Measurements from ENCODE around the gene MFAP5. TPM values are rescaled to one million over a fixed set of nuclear protein-coding genes. Genes with fewer than 3 reads are reported as not detected.

MFAP5 gene, protein sequence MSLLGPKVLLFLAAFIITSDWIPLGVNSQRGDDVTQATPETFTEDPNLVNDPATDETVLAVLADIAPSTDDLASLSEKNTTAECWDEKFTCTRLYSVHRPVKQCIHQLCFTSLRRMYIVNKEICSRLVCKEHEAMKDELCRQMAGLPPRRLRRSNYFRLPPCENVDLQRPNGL
- total RNA-seq = 10 to 100 TPM in 2 of 4 donors, 1 to 10 TPM in 2; 1.2 to 51.7 (median 16.9) TPM

DNA sequence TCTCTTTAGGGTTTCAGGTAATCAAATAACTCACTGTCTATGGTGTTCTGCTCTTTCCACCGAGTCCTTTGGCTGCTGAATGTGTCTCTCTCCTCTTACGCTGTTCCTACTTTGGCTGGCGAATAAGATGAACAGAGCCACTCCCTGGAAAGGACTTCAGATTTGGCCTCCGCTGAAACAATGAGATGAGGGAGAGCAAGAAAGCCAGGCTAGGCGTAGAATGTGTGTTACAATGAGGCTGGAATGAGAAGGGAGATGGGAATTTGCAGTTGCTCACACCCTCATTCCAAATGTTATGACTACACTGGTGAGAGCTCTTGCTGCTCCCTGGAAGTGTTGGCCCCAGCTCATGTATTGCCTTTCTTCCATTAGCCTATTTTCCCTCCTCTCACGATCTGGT lies at the start of gene MFAP5:
Gene MFAP5, minus strand, starts transcription at position 234 of the 400 bp plus-strand sequence. CDS start 722 bp downstream, outside the sequence.
- WGBS, 2 donors = 44 to 65% methylated on average over 3 to 4 of the region's 6 CpGs
- Histone ChIP-seq H3K27ac (peak within 1 kb of the TSS in 3 of 4 donors; percentile 11 to 36 (median 20)), H3K9me3 (no peaks in the 10 kb centered on the region), H3K4me1 (no peaks in the 10 kb centered on the region), H3K36me3 (no peaks in the 10 kb centered on the region), H3K27me3 (peaks cover 0 to 2% (median 0%) of the 10 kb centered on the region in 4 donors), H3K4me3 (peak within 1 kb of the TSS in 1 of 4 donors; percentile 2)
- intact Hi-C loops (cut with DNase I) = no loop called here
- TF ChIP-seq POLR2A (IDR thresholded peaks at IDR 0.05) = no peak
- TF ChIP-seq, protein P1, sequence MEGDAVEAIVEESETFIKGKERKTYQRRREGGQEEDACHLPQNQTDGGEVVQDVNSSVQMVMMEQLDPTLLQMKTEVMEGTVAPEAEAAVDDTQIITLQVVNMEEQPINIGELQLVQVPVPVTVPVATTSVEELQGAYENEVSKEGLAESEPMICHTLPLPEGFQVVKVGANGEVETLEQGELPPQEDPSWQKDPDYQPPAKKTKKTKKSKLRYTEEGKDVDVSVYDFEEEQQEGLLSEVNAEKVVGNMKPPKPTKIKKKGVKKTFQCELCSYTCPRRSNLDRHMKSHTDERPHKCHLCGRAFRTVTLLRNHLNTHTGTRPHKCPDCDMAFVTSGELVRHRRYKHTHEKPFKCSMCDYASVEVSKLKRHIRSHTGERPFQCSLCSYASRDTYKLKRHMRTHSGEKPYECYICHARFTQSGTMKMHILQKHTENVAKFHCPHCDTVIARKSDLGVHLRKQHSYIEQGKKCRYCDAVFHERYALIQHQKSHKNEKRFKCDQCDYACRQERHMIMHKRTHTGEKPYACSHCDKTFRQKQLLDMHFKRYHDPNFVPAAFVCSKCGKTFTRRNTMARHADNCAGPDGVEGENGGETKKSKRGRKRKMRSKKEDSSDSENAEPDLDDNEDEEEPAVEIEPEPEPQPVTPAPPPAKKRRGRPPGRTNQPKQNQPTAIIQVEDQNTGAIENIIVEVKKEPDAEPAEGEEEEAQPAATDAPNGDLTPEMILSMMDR (IDR thresholded peaks at IDR 0.05) = no peak
- no peak for DNase-seq

DNA sequence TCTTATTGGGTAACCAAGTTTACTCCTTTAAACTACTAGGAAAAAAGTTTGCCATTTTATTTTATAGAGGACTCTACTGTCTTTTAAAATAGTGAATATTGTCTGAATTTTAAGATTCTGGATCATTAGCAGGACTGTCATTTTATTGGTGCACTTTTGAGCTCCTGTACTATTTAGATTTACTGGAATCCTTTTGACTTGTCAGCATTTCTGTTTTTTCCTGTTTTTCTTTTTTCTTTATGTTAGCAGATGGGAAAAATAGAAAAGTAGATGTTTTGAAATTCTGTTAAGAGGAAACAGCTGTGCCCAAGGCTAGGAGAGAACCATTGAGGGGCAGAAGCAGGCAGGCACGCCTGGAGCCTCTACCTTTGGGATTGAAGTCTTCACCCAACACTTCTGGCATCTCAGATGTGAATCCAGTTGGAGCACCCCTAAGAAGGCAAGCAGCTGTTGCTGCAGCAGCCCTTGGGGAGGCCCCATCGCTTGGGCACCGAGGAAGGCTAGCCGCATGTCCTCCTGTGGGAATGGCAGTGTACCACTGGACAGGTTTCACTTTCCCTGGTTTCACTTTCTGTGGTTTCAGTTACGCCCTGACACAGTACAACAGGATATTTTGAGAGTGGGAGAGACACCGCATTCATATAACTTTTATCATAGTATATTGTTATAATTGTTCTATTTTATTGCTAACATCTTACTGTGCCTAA lies 46.7 kb upstream of the MFAP5 start:
- peak overlapping the region in 3 of 4 donors; percentile 23 to 56 (median 27) for H3K4me3 ChIP-seq

DNA sequence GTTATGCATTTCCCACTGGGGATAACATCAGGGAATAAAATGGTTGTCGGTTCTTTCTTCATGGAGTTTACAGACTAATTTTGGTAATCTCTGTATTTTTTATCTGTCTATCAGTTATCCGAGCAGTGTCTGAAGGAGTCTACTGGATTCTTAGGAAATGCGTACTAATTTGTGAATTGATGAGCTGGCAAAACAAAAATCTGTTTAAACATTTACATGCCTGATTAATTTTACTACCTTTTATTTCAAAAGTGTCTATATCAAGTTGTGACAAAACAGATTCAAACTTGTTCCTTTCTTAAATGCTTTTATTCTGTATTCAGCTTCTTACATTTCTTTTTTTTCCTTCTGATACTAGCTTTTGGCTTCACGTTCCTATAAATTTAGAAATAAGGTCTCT lies 39.5 kb upstream of the MFAP5 start:
- DNase-seq = no peak
- intact Hi-C loops (cut with DNase I) = no loop called here
- Histone ChIP-seq H3K27me3 (no peaks in the 10 kb centered on the region), H3K9me3 (no peaks in the 10 kb centered on the region), H3K36me3 (no peaks in the 10 kb centered on the region), H3K27ac (peak overlapping the region in 2 of 4 donors; percentile 53 to 93), H3K4me3 (no peak overlapping the region), H3K4me1 (peaks cover 0 to 52% (median 16%) of the 10 kb centered on the region in 3 donors)
- WGBS, 2 donors = 50 to 57% methylated on average over 4 of the region's 4 CpGs
- TF ChIP-seq, protein P1 (IDR thresholded peaks at IDR 0.05) = no peak
- TF ChIP-seq POLR2A (IDR thresholded peaks at IDR 0.05) = no peak

More for the DNA sequence above, 46.7 kb upstream of the MFAP5 start:
- Histone ChIP-seq H3K27ac (peak overlapping the region; percentile 42 to 68 (median 50)), H3K27me3 (no peaks in the 10 kb centered on the region), H3K9me3 (no peaks in the 10 kb centered on the region), H3K4me1 (peaks cover 0 to 46% (median 0%) of the 10 kb centered on the region in 3 donors), H3K36me3 (no peaks in the 10 kb centered on the region)
- intact Hi-C loops (cut with DNase I) = no loop called here
- 22 to 41% methylated on average over 5 to 6 of the region's 6 CpGs for WGBS, 2 donors
- DNase-seq = no peak
- TF ChIP-seq, protein P1 (IDR thresholded peaks at IDR 0.05) = peak in 1 of 6 experiments; percentile 4
- TF ChIP-seq POLR2A (IDR thresholded peaks at IDR 0.05) = no peak

DNA sequence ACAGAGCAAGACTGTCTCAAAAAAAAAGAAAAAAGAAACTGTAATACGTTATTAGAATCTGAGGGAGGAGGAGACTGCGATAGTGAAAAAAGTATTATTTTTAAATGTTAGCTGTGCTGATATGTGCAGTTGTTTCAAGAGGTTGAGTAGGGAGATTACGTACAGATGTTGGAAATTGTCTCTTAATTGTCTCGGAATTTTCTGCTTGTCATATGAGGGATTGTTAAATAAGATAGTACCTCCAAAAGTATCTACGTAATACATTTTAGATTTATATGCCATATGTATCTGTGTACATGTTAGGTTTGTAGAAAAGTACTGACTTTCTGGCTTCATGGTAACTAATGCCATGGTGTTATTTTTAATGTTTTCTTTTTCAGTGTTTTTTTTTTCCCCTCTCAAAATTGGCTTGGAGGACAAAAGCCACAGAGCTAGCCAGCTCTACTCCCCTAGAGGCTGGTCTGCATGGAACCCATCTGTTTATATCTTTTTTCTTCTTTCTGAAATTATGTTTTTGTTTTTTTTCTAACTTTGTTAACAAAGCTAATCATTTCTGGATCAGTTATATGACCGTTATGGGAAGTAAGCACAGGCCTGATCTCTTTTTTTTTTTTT lies 38.5 kb upstream of the MFAP5 start:
- no peaks in the 10 kb centered on the region for H3K9me3 ChIP-seq
- H3K27ac ChIP-seq = peak overlapping the region in 3 of 4 donors; percentile 0 to 93 (median 53)
- H3K27me3 ChIP-seq = no peaks in the 10 kb centered on the region
- peaks cover 0 to 60% (median 16%) of the 10 kb centered on the region in 3 donors for H3K4me1 ChIP-seq
- no peak overlapping the region for H3K4me3 ChIP-seq
- DNase-seq = no peak
- intact Hi-C loops (cut with DNase I) = no loop called here
- WGBS, 2 donors = 75 to 79% methylated on average over 6 of the region's 6 CpGs
- TF ChIP-seq, protein P1 (IDR thresholded peaks at IDR 0.05) = no peak
- TF ChIP-seq POLR2A (IDR thresholded peaks at IDR 0.05) = no peak
- H3K36me3 ChIP-seq = no peaks in the 10 kb centered on the region

DNA sequence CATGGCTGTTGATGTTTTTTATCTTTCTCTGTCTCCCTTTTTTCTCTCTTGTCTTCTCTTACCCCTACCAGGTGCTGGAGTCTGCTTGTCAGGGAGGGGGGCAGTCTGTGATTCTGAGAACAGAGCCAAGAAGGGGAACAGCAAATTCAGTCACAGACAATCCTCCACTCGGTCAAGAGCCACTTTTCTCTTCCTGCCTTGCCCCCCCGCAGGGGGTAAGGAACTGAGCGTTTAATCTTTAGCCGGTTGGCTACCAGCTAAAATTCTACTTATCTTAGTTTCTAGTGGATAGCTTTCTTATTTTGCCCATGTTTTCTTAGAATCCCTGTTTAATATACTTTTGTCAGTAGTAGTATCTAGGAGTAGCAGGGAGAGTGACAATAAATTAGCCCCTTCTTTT lies 37.1 kb upstream of the MFAP5 start:
- WGBS, 2 donors = 27 to 30% methylated on average over 4 of the region's 4 CpGs
- intact Hi-C loops (cut with DNase I) = no loop called here
- Histone ChIP-seq H3K4me3 (peak overlapping the region in 1 of 4 donors; percentile 98), H3K27me3 (no peaks in the 10 kb centered on the region), H3K36me3 (no peaks in the 10 kb centered on the region), H3K27ac (peak overlapping the region in 2 of 4 donors; percentile 53 to 93), H3K9me3 (no peaks in the 10 kb centered on the region), H3K4me1 (peaks cover 0 to 60% (median 16%) of the 10 kb centered on the region in 3 donors)
- no peak for TF ChIP-seq POLR2A (IDR thresholded peaks at IDR 0.05)
- DNase-seq = no peak

Data from esophagus squamous epithelium (tissue), 5 donors.